ENCODE measurements around the gene PTPRN2. TPM values are rescaled to one million over a fixed set of nuclear protein-coding genes. Genes with fewer than 3 reads are reported as not detected.
"Not testable (repeated sequence)": the region's sequence is repeated elsewhere in the genome, so short reads cannot be mapped to it uniquely, and the experiment has no call there.

PTPRN2 gene
- total RNA-seq, 5 donors from 2014 or later (not counting 1 experiment from before 2014, with no cell fraction given), result 0.60 to 1.7 (median 0.82) TPM

DNA sequence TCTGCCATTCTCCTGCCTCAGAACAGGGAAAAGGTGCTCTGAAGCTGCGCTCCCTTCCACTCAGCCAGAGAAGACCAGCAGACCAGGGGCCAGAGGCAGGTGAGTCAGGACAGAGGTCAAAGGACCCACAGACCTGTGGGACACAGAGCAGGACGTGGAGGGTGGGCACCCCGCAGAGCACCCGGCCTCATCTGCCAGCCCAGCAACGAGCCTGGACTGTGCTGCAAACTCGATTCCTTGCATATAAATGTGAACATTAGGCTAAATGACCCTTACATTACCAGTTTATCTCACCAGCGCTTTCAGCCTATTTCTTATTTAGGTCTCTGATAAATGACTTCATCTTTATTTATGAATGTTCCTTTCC lies 50.1 kb downstream of the PTPRN2 start:
- Histone ChIP-seq H3K9me3 (no peaks in the 10 kb centered on the region), H3K27me3 (replicated peaks in 1 of 2; ENCODE audit: control insufficient read depth in 2 of 2, extremely low read depth in 1 of 2, insufficient read depth in 2 of 2, low read length in 1 of 2) (peaks cover 0 to 5% of the 10 kb centered on the region in 2 experiments), H3K4me3 (ENCODE audit: control insufficient read depth in 1 of 2, extremely low read depth in 1 of 2, low read length in 1 of 2) (no peak overlapping the region), H3K4me1 (ENCODE audit: control insufficient read depth in 1 of 2, extremely low read depth in 1 of 2, insufficient read depth in 2 of 2, low read length in 2 of 2) (no peaks in the 10 kb centered on the region), H3K27ac (ENCODE audit: low read length) (no peak overlapping the region), H3K36me3 (ENCODE audit: control insufficient read depth in 2 of 2, extremely low read depth in 1 of 2, insufficient read depth in 1 of 2, low read length in 1 of 2) (no peaks in the 10 kb centered on the region)
- Mint-ChIP-seq H3K9me3 (peaks cover 0 to 2% (median 0%) of the 10 kb centered on the region in 3 donors), H3K4me3 (no peak overlapping the region), H3K27ac (no peak overlapping the region), H3K27me3 (peaks cover 0 to 3% of the 10 kb centered on the region in 2 donors), H3K36me3 (no peaks in the 10 kb centered on the region), H3K4me1 (peaks cover 4 to 9% (median 8%) of the 10 kb centered on the region in 3 donors)
- 75% methylated on average over 4 of the region's 7 CpGs for WGBS (ENCODE audit: insufficient coverage)
- ATAC-seq (replicated peaks in 1 of 4) (no peak), DNase-seq (no peak)
- CTCF ChIA-PET, result no interaction called here
- POLR2A ChIA-PET, result no interaction called here

DNA sequence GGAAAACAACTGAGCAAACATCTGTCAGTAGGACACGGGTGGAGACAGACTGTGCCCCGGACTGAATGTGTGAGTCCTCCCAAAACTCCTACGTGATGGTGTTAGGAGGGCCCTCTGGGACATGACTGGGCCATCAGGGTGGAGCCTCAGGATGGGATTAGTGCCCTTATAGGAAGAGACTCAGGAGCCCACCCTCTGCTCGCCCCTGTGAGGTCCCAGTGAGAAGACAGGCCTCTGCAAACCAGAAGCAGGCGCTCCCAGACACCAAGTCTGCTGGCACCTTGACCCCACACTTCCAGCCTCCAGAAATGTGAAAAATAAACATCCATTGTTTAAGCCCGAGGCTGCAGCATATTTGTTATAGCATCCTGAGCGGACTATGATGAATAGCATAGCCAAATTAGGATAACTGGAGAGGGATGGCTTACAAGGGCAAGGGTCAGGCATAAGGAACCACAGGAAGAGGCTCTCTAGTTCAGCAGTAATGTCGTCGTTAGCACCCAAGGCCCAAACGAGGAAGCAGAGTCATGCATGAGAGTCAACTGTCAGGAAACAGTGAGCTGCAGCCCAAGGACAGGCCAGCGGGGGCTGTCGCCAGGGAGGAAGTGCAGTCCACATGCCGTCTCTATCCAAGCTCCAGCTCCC lies 50.6 kb downstream of the PTPRN2 start:
- Histone ChIP-seq H3K4me1 (ENCODE audit: control insufficient read depth in 1 of 2, extremely low read depth in 1 of 2, insufficient read depth in 2 of 2, low read length in 2 of 2) (no peaks in the 10 kb centered on the region), H3K4me3 (ENCODE audit: control insufficient read depth in 1 of 2, extremely low read depth in 1 of 2, low read length in 1 of 2) (no peak overlapping the region), H3K36me3 (ENCODE audit: control insufficient read depth in 2 of 2, extremely low read depth in 1 of 2, insufficient read depth in 1 of 2, low read length in 1 of 2) (no peaks in the 10 kb centered on the region), H3K9me3 (no peaks in the 10 kb centered on the region), H3K27me3 (replicated peaks in 1 of 2; ENCODE audit: control insufficient read depth in 2 of 2, extremely low read depth in 1 of 2, insufficient read depth in 2 of 2, low read length in 1 of 2) (peaks cover 0 to 5% of the 10 kb centered on the region in 2 experiments), H3K27ac (ENCODE audit: low read length) (no peak overlapping the region)
- Mint-ChIP-seq H3K36me3 (no peaks in the 10 kb centered on the region), H3K4me3 (no peak overlapping the region), H3K27ac (no peak overlapping the region), H3K4me1 (peaks cover 4 to 9% (median 8%) of the 10 kb centered on the region in 3 donors), H3K9me3 (peaks cover 0 to 2% (median 0%) of the 10 kb centered on the region in 3 donors), H3K27me3 (peaks cover 0 to 3% of the 10 kb centered on the region in 2 donors)
- ATAC-seq (replicated peaks in 1 of 4) (no peak), DNase-seq (no peak)
- CTCF ChIA-PET, result no interaction called here
- WGBS (ENCODE audit: insufficient coverage), result 38% methylated on average over 9 of the region's 13 CpGs
- POLR2A ChIA-PET, result no interaction called here

DNA sequence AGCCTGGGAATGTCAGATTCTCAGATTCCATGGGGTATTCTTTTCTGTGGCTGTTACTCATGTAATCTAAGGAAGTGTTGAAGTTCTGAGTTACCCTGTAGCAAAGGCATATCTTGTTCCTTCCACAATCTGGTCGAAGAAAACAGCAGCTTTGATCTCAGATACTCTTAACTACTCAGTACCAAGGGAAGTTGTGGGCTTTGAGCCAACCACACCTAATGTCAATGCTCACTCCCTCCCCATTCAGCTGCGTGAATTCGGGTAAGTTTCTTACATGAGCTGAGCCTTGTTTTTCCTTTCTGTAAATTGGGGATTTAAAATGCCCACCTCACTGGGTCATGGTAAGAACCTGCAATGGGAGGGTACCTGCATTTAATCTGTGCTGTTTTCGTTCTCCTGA lies 52.5 kb downstream of the PTPRN2 start:
- ATAC-seq (replicated peaks in 1 of 4), result no peak
- H3K27me3 ChIP-seq (replicated peaks in 1 of 2; ENCODE audit: control insufficient read depth in 2 of 2, extremely low read depth in 1 of 2, insufficient read depth in 2 of 2, low read length in 1 of 2), result peaks cover 0 to 5% of the 10 kb centered on the region in 2 experiments
- H3K4me1 Mint-ChIP-seq, result no peaks in the 10 kb centered on the region
- no peak overlapping the region for H3K4me3 Mint-ChIP-seq
- no peak overlapping the region for H3K27ac Mint-ChIP-seq
- no peak for DNase-seq
- H3K36me3 ChIP-seq (ENCODE audit: control insufficient read depth in 2 of 2, extremely low read depth in 1 of 2, insufficient read depth in 1 of 2, low read length in 1 of 2), result no peaks in the 10 kb centered on the region
- no peaks in the 10 kb centered on the region for H3K4me1 ChIP-seq (ENCODE audit: control insufficient read depth in 1 of 2, extremely low read depth in 1 of 2, insufficient read depth in 2 of 2, low read length in 2 of 2)
- H3K9me3 ChIP-seq, result no peaks in the 10 kb centered on the region
- POLR2A ChIA-PET, result no interaction called here
- H3K9me3 Mint-ChIP-seq, result peaks cover 0 to 2% (median 0%) of the 10 kb centered on the region in 3 donors
- no peaks in the 10 kb centered on the region for H3K36me3 Mint-ChIP-seq
- H3K27me3 Mint-ChIP-seq, result peaks cover 0 to 4% of the 10 kb centered on the region in 2 donors
- CTCF ChIA-PET, result no interaction called here
- 67% methylated on average over 1 of the region's 4 CpGs for whole genome bisulfite sequencing (ENCODE audit: insufficient coverage)
- no peak overlapping the region for H3K4me3 ChIP-seq (ENCODE audit: control insufficient read depth in 1 of 2, extremely low read depth in 1 of 2, low read length in 1 of 2)
- H3K27ac ChIP-seq (ENCODE audit: low read length), result no peak overlapping the region

DNA sequence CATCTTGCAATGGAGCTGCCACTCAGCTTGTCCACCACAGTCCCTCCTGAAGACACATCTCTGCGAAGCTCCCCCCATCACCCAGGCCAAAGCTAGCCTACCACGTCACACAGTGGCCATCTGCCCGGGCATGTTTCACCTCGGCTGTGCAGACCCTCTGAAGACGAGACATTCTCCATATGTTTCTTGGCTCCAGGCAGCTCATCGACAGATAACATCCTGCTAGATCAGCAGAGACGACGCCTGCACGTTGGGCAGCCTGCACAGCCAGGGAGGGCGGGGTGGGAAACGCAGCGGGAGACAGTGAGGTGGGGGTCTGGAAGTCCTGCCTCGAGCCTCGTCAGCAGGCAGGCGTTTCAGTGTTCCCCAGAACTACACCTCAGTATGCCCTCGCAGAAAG lies 53.0 kb downstream of the PTPRN2 start:
- H3K27ac Mint-ChIP-seq, result no peak overlapping the region
- Histone ChIP-seq H3K4me3 (ENCODE audit: control insufficient read depth in 1 of 2, extremely low read depth in 1 of 2, low read length in 1 of 2) (no peak overlapping the region), H3K27me3 (replicated peaks in 1 of 2; ENCODE audit: control insufficient read depth in 2 of 2, extremely low read depth in 1 of 2, insufficient read depth in 2 of 2, low read length in 1 of 2) (peaks cover 0 to 2% of the 10 kb centered on the region in 2 experiments), H3K4me1 (ENCODE audit: control insufficient read depth in 1 of 2, extremely low read depth in 1 of 2, insufficient read depth in 2 of 2, low read length in 2 of 2) (no peaks in the 10 kb centered on the region), H3K36me3 (ENCODE audit: control insufficient read depth in 2 of 2, extremely low read depth in 1 of 2, insufficient read depth in 1 of 2, low read length in 1 of 2) (no peaks in the 10 kb centered on the region), H3K27ac (ENCODE audit: low read length) (no peak overlapping the region), H3K9me3 (no peaks in the 10 kb centered on the region)
- H3K4me1 Mint-ChIP-seq, result no peaks in the 10 kb centered on the region
- POLR2A ChIA-PET, result no interaction called here
- no peak for DNase-seq
- no peak for ATAC-seq (replicated peaks in 1 of 4)
- WGBS (ENCODE audit: insufficient coverage), result 64% methylated on average over 5 of the region's 16 CpGs
- H3K4me3 Mint-ChIP-seq, result no peak overlapping the region
- H3K9me3 Mint-ChIP-seq, result peaks cover 0 to 2% (median 0%) of the 10 kb centered on the region in 3 donors
- CTCF ChIA-PET, result no interaction called here
- peaks cover 3 to 4% of the 10 kb centered on the region in 2 donors for H3K27me3 Mint-ChIP-seq
- no peaks in the 10 kb centered on the region for H3K36me3 Mint-ChIP-seq

DNA sequence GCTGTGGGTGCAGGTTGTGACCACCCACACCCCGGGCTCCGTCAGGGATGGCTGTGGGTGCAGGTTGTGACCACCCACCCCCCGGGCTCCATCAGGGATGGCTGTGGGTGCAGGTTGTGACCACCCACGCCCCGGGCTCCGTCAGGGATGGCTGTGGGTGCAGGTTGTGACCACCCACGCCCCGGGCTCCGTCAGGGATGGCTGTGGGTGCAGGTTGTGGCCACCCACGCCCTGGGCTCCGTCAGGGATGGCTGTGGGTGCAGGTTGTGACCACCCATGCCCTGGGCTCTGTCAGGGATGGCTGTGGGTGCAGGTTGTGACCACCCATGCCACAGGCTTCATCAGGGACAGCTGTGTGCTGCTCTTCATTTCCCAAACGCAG lies 53.5 kb downstream of the PTPRN2 start:
- DNase-seq; H3K4me1 Mint-ChIP-seq; H3K36me3 ChIP-seq (ENCODE audit: control insufficient read depth in 2 of 2, extremely low read depth in 1 of 2, insufficient read depth in 1 of 2, low read length in 1 of 2); H3K4me3 ChIP-seq (ENCODE audit: control insufficient read depth in 1 of 2, extremely low read depth in 1 of 2, low read length in 1 of 2); H3K27me3 Mint-ChIP-seq; CTCF ChIA-PET; H3K9me3 ChIP-seq; H3K36me3 Mint-ChIP-seq; H3K27ac Mint-ChIP-seq; H3K27me3 ChIP-seq (replicated peaks in 1 of 2; ENCODE audit: control insufficient read depth in 2 of 2, extremely low read depth in 1 of 2, insufficient read depth in 2 of 2, low read length in 1 of 2); POLR2A ChIA-PET; H3K27ac ChIP-seq (ENCODE audit: low read length); H3K9me3 Mint-ChIP-seq; ATAC-seq (replicated peaks in 1 of 4); H3K4me1 ChIP-seq (ENCODE audit: control insufficient read depth in 1 of 2, extremely low read depth in 1 of 2, insufficient read depth in 2 of 2, low read length in 2 of 2); H3K4me3 Mint-ChIP-seq: not testable (repeated sequence)
- 52% methylated on average over 2 of the region's 12 CpGs for WGBS (ENCODE audit: insufficient coverage)

DNA sequence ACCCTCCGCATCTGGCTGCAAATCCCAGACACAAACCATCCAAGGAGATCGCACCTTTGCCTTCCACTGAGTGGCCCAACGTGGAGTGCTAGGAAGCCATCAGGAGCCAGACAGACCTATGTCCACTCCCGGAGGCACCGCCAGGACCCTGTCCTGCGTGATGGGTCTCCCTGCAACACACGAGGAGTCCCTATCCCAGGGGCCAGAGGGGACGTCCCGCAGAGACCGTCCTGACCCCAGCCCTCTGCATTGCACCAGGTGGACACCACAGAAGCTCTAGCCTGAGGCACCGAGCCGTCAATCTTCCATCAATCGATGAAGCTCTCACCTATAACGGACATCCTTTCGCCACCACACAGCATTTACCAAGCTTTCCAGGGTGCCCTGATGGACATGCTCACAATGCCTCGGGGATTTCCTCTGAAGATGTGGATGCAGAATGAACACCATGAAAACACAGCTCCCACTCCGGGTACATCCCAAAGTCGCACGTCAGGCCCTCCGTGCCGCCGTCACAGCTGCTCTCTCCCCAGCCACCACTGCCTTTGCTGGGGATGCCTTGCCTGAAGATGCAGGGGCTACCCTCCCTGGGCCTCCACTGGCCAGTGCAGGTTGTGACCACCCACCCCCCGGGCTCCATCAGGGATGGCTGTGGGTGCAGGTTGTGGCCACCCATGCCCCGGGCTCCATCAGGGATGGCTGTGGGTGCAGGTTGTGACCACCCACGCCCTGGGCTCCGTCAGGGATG lies 54.1 kb downstream of the PTPRN2 start:
- H3K36me3 Mint-ChIP-seq, result no peaks in the 10 kb centered on the region
- peaks cover 0 to 2% (median 0%) of the 10 kb centered on the region in 3 donors for H3K9me3 Mint-ChIP-seq
- DNase-seq, result no peak
- no peaks in the 10 kb centered on the region for H3K4me1 Mint-ChIP-seq
- ATAC-seq (replicated peaks in 1 of 4), result no peak
- WGBS (ENCODE audit: insufficient coverage), result 90% methylated on average over 21 of the region's 26 CpGs
- Histone ChIP-seq H3K4me1 (ENCODE audit: control insufficient read depth in 1 of 2, extremely low read depth in 1 of 2, insufficient read depth in 2 of 2, low read length in 2 of 2) (no peaks in the 10 kb centered on the region), H3K4me3 (ENCODE audit: control insufficient read depth in 1 of 2, extremely low read depth in 1 of 2, low read length in 1 of 2) (no peak overlapping the region), H3K27ac (ENCODE audit: low read length) (no peak overlapping the region), H3K27me3 (replicated peaks in 1 of 2; ENCODE audit: control insufficient read depth in 2 of 2, extremely low read depth in 1 of 2, insufficient read depth in 2 of 2, low read length in 1 of 2) (peaks cover 0 to 9% of the 10 kb centered on the region in 2 experiments), H3K36me3 (ENCODE audit: control insufficient read depth in 2 of 2, extremely low read depth in 1 of 2, insufficient read depth in 1 of 2, low read length in 1 of 2) (no peaks in the 10 kb centered on the region), H3K9me3 (no peaks in the 10 kb centered on the region)
- ChIA-PET CTCF (no interaction called here), POLR2A (no interaction called here)
- no peak overlapping the region for H3K4me3 Mint-ChIP-seq
- H3K27me3 Mint-ChIP-seq, result peaks cover 3 to 5% of the 10 kb centered on the region in 2 donors
- no peak overlapping the region for H3K27ac Mint-ChIP-seq
